GM18505 (cell line): ENCODE results near the gene TRAPPC3L.

Source experiments
- ATAC-seq: cut with Tn5 transposase; IDR thresholded peaks from one replicate; pipeline ENCODE4 v1.9.1; 2021; ENCODE audit not compliant: unreplicated experiment
- POLR2A ChIP-seq: IDR thresholded peaks from 4 replicates; pipeline ENCODE4 v1.6.1; 2011; ENCODE audit warnings: borderline replicate concordance; ENCODE audit not compliant: insufficient read depth, insufficient read length; ENCODE audit errors: extremely low read depth

Gene TRAPPC3L

GRCh38 chr6:116542426-116542825 is 3.1 kb downstream of the TRAPPC3L start:
- no peak for TF ChIP-seq POLR2A
- no peak for ATAC-seq

- ATAC-seq = no peak
- no peak for TF ChIP-seq POLR2A
These were observed 9.3 kb downstream of the TRAPPC3L start for GRCh38 chr6:116536216-116536621.

- no peak for TF ChIP-seq POLR2A
These were observed 10.4 kb downstream of the TRAPPC3L start for GRCh38 chr6:116535109-116535508.

GRCh38 chr6:116533233-116533957 is 12.1 kb downstream of the TRAPPC3L start:
- ATAC-seq = no peak
- TF ChIP-seq POLR2A = no peak

More at GRCh38 chr6:116535109-116535508, 10.4 kb downstream of the TRAPPC3L start:
- ATAC-seq = no peak

- ATAC-seq = no peak
- TF ChIP-seq POLR2A = no peak
These were observed 13.6 kb downstream of the TRAPPC3L start for GRCh38 chr6:116531675-116532570.

GRCh38 chr6:116530436-116530835 is 15.0 kb downstream of the TRAPPC3L start:
- ATAC-seq = no peak

GRCh38 chr6:116529466-116530290 is 15.8 kb downstream of the TRAPPC3L start:
- ATAC-seq = no peak
- no peak for TF ChIP-seq POLR2A

More at GRCh38 chr6:116530436-116530835, 15.0 kb downstream of the TRAPPC3L start:
- no peak for TF ChIP-seq POLR2A

- no peak for ATAC-seq
- no peak for TF ChIP-seq POLR2A
These were observed 16.7 kb downstream of the TRAPPC3L start for GRCh38 chr6:116528780-116529179.

GRCh38 chr6:116528133-116528532 is 17.4 kb downstream of the TRAPPC3L start:
- TF ChIP-seq POLR2A = no peak
- ATAC-seq = no peak

GRCh38 chr6:116524236-116524635 is 21.2 kb downstream of the TRAPPC3L start:
- ATAC-seq = no peak
- no peak for TF ChIP-seq POLR2A

- ATAC-seq = no peak
- TF ChIP-seq POLR2A = no peak
These were observed 22.6 kb downstream of the TRAPPC3L start for GRCh38 chr6:116522896-116523295.

- no peak for ATAC-seq
- TF ChIP-seq POLR2A = no peak
These were observed 26.7 kb downstream of the TRAPPC3L start for GRCh38 chr6:116518621-116519368.
